Lower leg skin (tissue), 4 donors: ENCODE data around the gene PEX5L. TPM values are rescaled to one million over a fixed set of nuclear protein-coding genes. Genes with fewer than 3 reads are reported as not detected.

Experiments
- DNase-seq, 2 donors: peaks; one replicate each; pipeline ENCODE4 v3.0.0-alpha.2; 2019; ENCODE audit warnings: low spot score in 2 of 2
- H3K4me3 ChIP-seq: fragments of 200-600 bp; sonication (generic); 2 replicates; pipeline ENCODE4 v1.5.1; 2017; ENCODE audit warnings: mild to moderate bottlenecking, low read depth; ENCODE audit not compliant: poor library complexity, severe bottlenecking
- CTCF ChIP-seq, 3 donors: fragments of 450-650 bp; IDR thresholded peaks; one replicate each; pipeline ENCODE4 v1.5.1; 2016; ENCODE audit warnings: antibody characterized with exemption in 3 of 3, mild to moderate bottlenecking in 3 of 3, moderate library complexity in 2 of 3
- POLR2A ChIP-seq, 2 donors: fragments of 450-650 bp; IDR thresholded peaks; one replicate each; pipeline ENCODE4 v1.6.1; 2016 to 2017; ENCODE audit warnings: antibody characterized with exemption in 2 of 2, mild to moderate bottlenecking in 1 of 2, moderate library complexity in 1 of 2
- WGBS, 2 donors: methylation state at CpG; one replicate each; pipeline ENCODE4 v1.1.5; 2018; 5-methylcytosine and 5-hydroxymethylcytosine counted together
- intact Hi-C: fragments of 100-400 bp; cut with DNase I; formaldehyde crosslinking; loops from one replicate; pipeline ENCODE4 v1.15.0; 2023; ENCODE audit warnings: low total_unique reads
- total RNA-seq, 4 donors: library from RNA; depleted of rRNA; stranded (reverse); fragments of >200 nt; gene quantifications; one replicate each; pipeline ENCODE4 v1.1.0, GENCODE V29; 2016

The PEX5L gene
- total RNA-seq, 4 donors from 2014 or later, result not detected

GRCh38 chr3:179806177-179806576 lies 230.6 kb downstream of the PEX5L start:
- intact Hi-C loops, result no loop called here
- no peak for TF ChIP-seq POLR2A (IDR thresholded peaks at IDR 0.05)
- TF ChIP-seq CTCF (IDR thresholded peaks at IDR 0.05), result no peak
- 69 to 75% methylated on average over 5 of the region's 5 CpGs for WGBS, 2 donors
- H3K4me3 ChIP-seq, result no peak overlapping the region
- DNase-seq, result no peak

GRCh38 chr3:179801856-179802255 lies 234.9 kb downstream of the PEX5L start:
- DNase-seq, result no peak
- H3K4me3 ChIP-seq, result no peak overlapping the region
- intact Hi-C loops, result no loop called here
- TF ChIP-seq CTCF (IDR thresholded peaks at IDR 0.05) (no peak), POLR2A (IDR thresholded peaks at IDR 0.05) (no peak)
- 89% methylated on average over 4 of the region's 4 CpGs for WGBS, 2 donors

- peak in 1 of 2 donors; percentile 28 for DNase-seq
- no peak overlapping the region for H3K4me3 ChIP-seq
- intact Hi-C loops, result no loop called here
- no peak for TF ChIP-seq CTCF (IDR thresholded peaks at IDR 0.05)
- TF ChIP-seq POLR2A (IDR thresholded peaks at IDR 0.05), result no peak
These were observed 235.5 kb downstream of the PEX5L start for GRCh38 chr3:179801263-179801662.

GRCh38 chr3:179797192-179797591 lies 239.5 kb downstream of the PEX5L start:
- no peak for DNase-seq
- WGBS, 2 donors, result 76 to 85% methylated on average over 1 of the region's 1 CpG
- TF ChIP-seq CTCF (IDR thresholded peaks at IDR 0.05), result no peak
- TF ChIP-seq POLR2A (IDR thresholded peaks at IDR 0.05), result no peak

GRCh38 chr3:179796421-179796820 lies 240.3 kb downstream of the PEX5L start:
- intact Hi-C loops, result no loop called here
- WGBS, 2 donors, result 66 to 74% methylated on average over 4 of the region's 4 CpGs
- DNase-seq, result no peak
- TF ChIP-seq POLR2A (IDR thresholded peaks at IDR 0.05) (no peak), CTCF (IDR thresholded peaks at IDR 0.05) (no peak)
- H3K4me3 ChIP-seq, result no peak overlapping the region

More at GRCh38 chr3:179797192-179797591, 239.5 kb downstream of the PEX5L start:
- no peak overlapping the region for H3K4me3 ChIP-seq
- intact Hi-C loops, result no loop called here

GRCh38 chr3:179794355-179794754 lies 242.4 kb downstream of the PEX5L start:
- H3K4me3 ChIP-seq, result no peak overlapping the region
- WGBS, 2 donors, result 68 to 76% methylated on average over 4 of the region's 4 CpGs
- TF ChIP-seq POLR2A (IDR thresholded peaks at IDR 0.05) (no peak), CTCF (IDR thresholded peaks at IDR 0.05) (no peak)
- intact Hi-C loops, result no loop called here
- no peak for DNase-seq
